Activated CD4-positive, alpha-beta T cell treated with anti-CD3 and anti-CD28 coated beads, Interleukin-2, amount 50 U/mL, for 24 hours (primary cell): ENCODE results near the gene CNOT8.
"Not testable (repeated sequence)": the region's sequence is repeated elsewhere in the genome, so short reads cannot be mapped to it uniquely, and the experiment has no call there.

Experiments used
- DNase-seq, 2 donors: peaks; one replicate each; pipeline ENCODE4 v3.0.0-alpha.2; 2020; ENCODE audit warnings: low read depth in 1 of 2, low spot score in 1 of 2

Gene CNOT8

GRCh38 chr5:154863291-154864080 lies 5.1 kb downstream of the CNOT8 start:
- DNase-seq, result no peak

- DNase-seq, result no peak
Measured at GRCh38 chr5:154865466-154866184, 7.2 kb downstream of the CNOT8 start.

GRCh38 chr5:154866841-154867240 lies 8.4 kb downstream of the CNOT8 start:
- DNase-seq, result no peak

GRCh38 chr5:154868702-154869101 lies 10.3 kb downstream of the CNOT8 start:
- no peak for DNase-seq

- DNase-seq, result no peak
Measured at GRCh38 chr5:154871734-154872133, 13.3 kb downstream of the CNOT8 start.

GRCh38 chr5:154873791-154874331 lies 15.4 kb downstream of the CNOT8 start:
- no peak for DNase-seq

- DNase-seq, result no peak
Measured at GRCh38 chr5:154878642-154879335, 20.4 kb downstream of the CNOT8 start.

GRCh38 chr5:154881986-154882385 lies 23.6 kb downstream of the CNOT8 start:
- no peak for DNase-seq

- DNase-seq, result no peak
Measured at GRCh38 chr5:154884424-154884823, 26.0 kb downstream of the CNOT8 start.

- no peak for DNase-seq
Measured at GRCh38 chr5:154885439-154885838, 27.0 kb downstream of the CNOT8 start.

- DNase-seq, result no peak
Measured at GRCh38 chr5:154892369-154892771, 33.9 kb downstream of the CNOT8 start.

GRCh38 chr5:154893381-154893780 lies 35.0 kb downstream of the CNOT8 start:
- no peak for DNase-seq

GRCh38 chr5:154895606-154896561 lies 37.5 kb downstream of the CNOT8 start:
- no peak for DNase-seq

GRCh38 chr5:154896562-154897165 lies 38.2 kb downstream of the CNOT8 start:
- DNase-seq, result no peak

- DNase-seq, result no peak
Measured at GRCh38 chr5:154898210-154898609, 39.8 kb downstream of the CNOT8 start.

- DNase-seq, result no peak
Measured at GRCh38 chr5:154899151-154899816, 40.9 kb downstream of the CNOT8 start.

GRCh38 chr5:154900066-154900465 lies 41.6 kb downstream of the CNOT8 start:
- no peak for DNase-seq

- no peak for DNase-seq
Measured at GRCh38 chr5:154901276-154901675, 42.8 kb downstream of the CNOT8 start.

- DNase-seq, result no peak
Measured at GRCh38 chr5:154901913-154902312, 43.5 kb downstream of the CNOT8 start.

- DNase-seq, result not testable (repeated sequence)
Measured at GRCh38 chr5:154905601-154906000, 47.2 kb downstream of the CNOT8 start.
